Left lung (tissue), 10 donors: ENCODE data around the gene STK36. TPM values are rescaled to one million over a fixed set of nuclear protein-coding genes. Genes with fewer than 3 reads are reported as not detected.

Experiments
- ATAC-seq: fragments of 200-7000 bp; cut with Tn5 transposase; one replicate; pipeline ENCODE4 v1.9.1; 2020; ENCODE audit warnings: moderate library complexity
- DNase-seq, 4 donors: peaks; one replicate each; pipeline ENCODE4 v3.0.0-alpha.2; 2013 to 2020
- H3K27ac ChIP-seq, 2 donors: fragments of 200-600 bp; sonication (generic) in 1 of 2; one replicate each; pipeline versions ENCODE4 v1.5.0 to v1.8.0; 2020 to 2021
- H3K27me3 ChIP-seq, 2 donors: fragments of 200-600 bp; sonication (generic) in 1 of 2; one replicate each; pipeline versions ENCODE4 v1.5.0 to v1.8.0; 2020 to 2021
- H3K36me3 ChIP-seq, 2 donors: fragments of 200-600 bp; sonication (generic) in 1 of 2; one replicate each; pipeline versions ENCODE4 v1.5.0 to v1.8.0; 2020 to 2021
- H3K4me1 ChIP-seq, 2 donors: fragments of 200-600 bp; one replicate each; pipeline ENCODE4 v1.8.0; 2021
- H3K4me3 ChIP-seq, 2 donors: fragments of 200-600 bp; sonication (generic) in 1 of 2; one replicate each; pipeline versions ENCODE4 v1.5.0 to v1.8.0; 2020 to 2021; ENCODE audit warnings: mild to moderate bottlenecking in 1 of 2
- H3K9me3 ChIP-seq, 2 donors: fragments of 200-600 bp; sonication (generic) in 1 of 2; one replicate each; pipeline versions ENCODE4 v1.5.0 to v1.8.0; 2020 to 2021
- CTCF ChIP-seq, 2 donors: fragments of 200-600 bp; sonication (generic) in 1 of 2; IDR thresholded peaks; one replicate each; pipeline versions ENCODE4 v1.5.0 to v1.8.0; 2021; ENCODE audit warnings: antibody characterized with exemption in 2 of 2
- intact Hi-C, 2 donors: fragments of 100-400 bp; cut with DNase I; formaldehyde crosslinking; loops; one replicate each; pipeline versions ENCODE4 v1.11.2 to v1.14.2; 2022
- polyA plus RNA-seq, 6 donors: library from polyadenylated mRNA; unstranded; fragments of 120-200 nt; gene quantifications; one replicate each; pipeline ENCODE4 v1.2.1, GENCODE V29; 2013; ENCODE audit not compliant: insufficient read length in 6 of 6
- total RNA-seq, 2 donors: library from RNA; stranded (reverse); fragmentation: NEBNext Ultra II Directional; extraction: Animal tissue kit (Norgen Biotek cat#: 25700); gene quantifications; one replicate each; pipeline ENCODE4 v1.2.1, GENCODE V29; 2021
- donor health status: DM: no; HTN: yes; CAD: no.
- donor health status: DM: no; HTN: no; CAD: no.

Gene STK36
- total and polyA plus RNA-seq, 8 donors: 40.1 to 112 (median 94.9) TPM

- no peak for TF ChIP-seq CTCF (IDR thresholded peaks at IDR 0.05)
- ATAC-seq: no peak
- Histone ChIP-seq H3K4me1 (no peaks in the 10 kb centered on the region), H3K36me3 (peaks cover 0 to 59% of the 10 kb centered on the region in 2 donors), H3K4me3 (no peak overlapping the region), H3K9me3 (no peaks in the 10 kb centered on the region), H3K27me3 (no peaks in the 10 kb centered on the region), H3K27ac (no peak overlapping the region)
- intact Hi-C loops: no loop called here
- DNase-seq: no peak
These were observed 22.7 kb downstream of the STK36 start for GRCh38 chr2:218694405-218695145.

- TF ChIP-seq CTCF (IDR thresholded peaks at IDR 0.05): no peak
- H3K27ac ChIP-seq: no peak overlapping the region
- H3K36me3 ChIP-seq: peaks cover 0 to 36% of the 10 kb centered on the region in 2 donors
- intact Hi-C loops: no loop called here
- H3K9me3 ChIP-seq: no peaks in the 10 kb centered on the region
- H3K27me3 ChIP-seq: no peaks in the 10 kb centered on the region
- H3K4me1 ChIP-seq: no peaks in the 10 kb centered on the region
- no peak overlapping the region for H3K4me3 ChIP-seq
- DNase-seq (no peak), ATAC-seq (no peak)
These were observed 27.0 kb downstream of the STK36 start for GRCh38 chr2:218698885-218699284.

- peaks cover 0 to 25% of the 10 kb centered on the region in 2 donors for H3K36me3 ChIP-seq
- intact Hi-C loops: no loop called here
- H3K27ac ChIP-seq: no peak overlapping the region
- no peak for TF ChIP-seq CTCF (IDR thresholded peaks at IDR 0.05)
- H3K4me1 ChIP-seq: no peaks in the 10 kb centered on the region
- DNase-seq (no peak), ATAC-seq (no peak)
- no peaks in the 10 kb centered on the region for H3K9me3 ChIP-seq
- H3K27me3 ChIP-seq: no peaks in the 10 kb centered on the region
- H3K4me3 ChIP-seq: no peak overlapping the region
These were observed 29.9 kb downstream of the STK36 start for GRCh38 chr2:218701806-218702205.

GRCh38 chr2:218703341-218703740 lies 31.5 kb downstream of the STK36 start:
- no peak for TF ChIP-seq CTCF (IDR thresholded peaks at IDR 0.05)
- Histone ChIP-seq H3K4me1 (no peaks in the 10 kb centered on the region), H3K4me3 (no peak overlapping the region), H3K9me3 (no peaks in the 10 kb centered on the region), H3K27ac (no peak overlapping the region), H3K27me3 (no peaks in the 10 kb centered on the region), H3K36me3 (peaks cover 0 to 17% of the 10 kb centered on the region in 2 donors)
- intact Hi-C loops: no loop called here
- ATAC-seq: peak; percentile 57
- DNase-seq: no peak

- Histone ChIP-seq H3K9me3 (no peaks in the 10 kb centered on the region), H3K27me3 (no peaks in the 10 kb centered on the region), H3K4me1 (peaks cover 8 to 22% of the 10 kb centered on the region in 2 donors), H3K27ac (no peak overlapping the region), H3K36me3 (no peaks in the 10 kb centered on the region), H3K4me3 (no peak overlapping the region)
- TF ChIP-seq CTCF (IDR thresholded peaks at IDR 0.05): no peak
- intact Hi-C loops: no loop called here
- DNase-seq (no peak), ATAC-seq (no peak)
These were observed 36.2 kb downstream of the STK36 start for GRCh38 chr2:218708086-218708485.
